ENCODE measurements around the gene VIPR1.

- TF ChIP-seq, protein P1, sequence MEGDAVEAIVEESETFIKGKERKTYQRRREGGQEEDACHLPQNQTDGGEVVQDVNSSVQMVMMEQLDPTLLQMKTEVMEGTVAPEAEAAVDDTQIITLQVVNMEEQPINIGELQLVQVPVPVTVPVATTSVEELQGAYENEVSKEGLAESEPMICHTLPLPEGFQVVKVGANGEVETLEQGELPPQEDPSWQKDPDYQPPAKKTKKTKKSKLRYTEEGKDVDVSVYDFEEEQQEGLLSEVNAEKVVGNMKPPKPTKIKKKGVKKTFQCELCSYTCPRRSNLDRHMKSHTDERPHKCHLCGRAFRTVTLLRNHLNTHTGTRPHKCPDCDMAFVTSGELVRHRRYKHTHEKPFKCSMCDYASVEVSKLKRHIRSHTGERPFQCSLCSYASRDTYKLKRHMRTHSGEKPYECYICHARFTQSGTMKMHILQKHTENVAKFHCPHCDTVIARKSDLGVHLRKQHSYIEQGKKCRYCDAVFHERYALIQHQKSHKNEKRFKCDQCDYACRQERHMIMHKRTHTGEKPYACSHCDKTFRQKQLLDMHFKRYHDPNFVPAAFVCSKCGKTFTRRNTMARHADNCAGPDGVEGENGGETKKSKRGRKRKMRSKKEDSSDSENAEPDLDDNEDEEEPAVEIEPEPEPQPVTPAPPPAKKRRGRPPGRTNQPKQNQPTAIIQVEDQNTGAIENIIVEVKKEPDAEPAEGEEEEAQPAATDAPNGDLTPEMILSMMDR (IDR thresholded peaks at IDR 0.05; ENCODE audit: insufficient read depth, low read length): no peak
- no peak for TF ChIP-seq REST (IDR thresholded peaks at IDR 0.05; ENCODE audit: insufficient replicate concordance, low read depth)
- TF ChIP-seq POLR2AphosphoS5 (IDR thresholded peaks at IDR 0.05; ENCODE audit: low read depth): no peak
- TF ChIP-seq SPI1 (IDR thresholded peaks at IDR 0.05; ENCODE audit: borderline replicate concordance, low read depth): no peak
- TF ChIP-seq GABPA (IDR thresholded peaks at IDR 0.05; ENCODE audit: low read depth): no peak
Observed at GRCh38 chr3:42516443-42516842, 14.0 kb downstream of the VIPR1 start.
